HepG2 (cell line): ENCODE results near the gene MIEF1. TPM values are rescaled to one million over a fixed set of nuclear protein-coding genes. Genes with fewer than 3 reads are reported as not detected.

Experiments used
- FIP1L1 ChIP-seq: fragments of 200-400 bp; formaldehyde crosslinking; IDR thresholded peaks from 2 replicates; pipeline ENCODE4 v1.6.1; 2018; ENCODE audit warnings: low read depth, mild to moderate bottlenecking, low read length, moderate library complexity, borderline replicate concordance; ENCODE audit not compliant: insufficient read depth
- HNF4G ChIP-seq, 2 experiments: sonication (generic) in 1 of 2; formaldehyde crosslinking in 1 of 2; IDR thresholded peaks; 2 replicates each; pipeline versions ENCODE4 v1.4.0 to v1.6.1; 2011 to 2020; ENCODE audit warnings: borderline replicate concordance in 2 of 2, low read depth in 2 of 2, mild to moderate bottlenecking in 2 of 2, low read length in 1 of 2, missing genetic modification reagents in 1 of 2, moderate library complexity in 1 of 2
- KDM6A ChIP-seq: IDR thresholded peaks from 2 replicates; pipeline ENCODE4 v1.6.1; 2016; ENCODE audit warnings: low read depth
- MED8 ChIP-seq: sonication (generic); formaldehyde crosslinking; IDR thresholded peaks from 2 replicates; pipeline ENCODE4 v1.8.1; 2023; ENCODE audit warnings: mild to moderate bottlenecking, missing genetic modification reagents; ENCODE audit not compliant: insufficient replicate concordance
- NR3C1 ChIP-seq: sonication (generic); formaldehyde crosslinking; IDR thresholded peaks from 2 replicates; pipeline ENCODE4 v1.4.0; 2020; ENCODE audit warnings: missing genetic modification reagents
- SAFB2 ChIP-seq: sonication (generic); formaldehyde crosslinking; IDR thresholded peaks from 2 replicates; pipeline ENCODE4 v1.5.1; 2020; ENCODE audit warnings: missing genetic modification reagents, low read depth, mild to moderate bottlenecking, borderline replicate concordance
- SKI ChIP-seq: fragments of 450-650 bp; IDR thresholded peaks from one replicate; pipeline ENCODE4 v1.6.1; 2018; ENCODE audit warnings: mild to moderate bottlenecking; ENCODE audit not compliant: partially characterized antibody
- TARDBP ChIP-seq: sonication (generic); formaldehyde crosslinking; IDR thresholded peaks from 2 replicates; pipeline ENCODE4 v1.8.0; 2022; ENCODE audit warnings: mild to moderate bottlenecking, missing genetic modification reagents
- ZNF124 ChIP-seq: sonication (generic); formaldehyde crosslinking; IDR thresholded peaks from 2 replicates; pipeline ENCODE4 v1.4.0; 2020; ENCODE audit warnings: missing genetic modification reagents
- ZNF547 ChIP-seq: sonication (generic); formaldehyde crosslinking; IDR thresholded peaks from 2 replicates; pipeline ENCODE4 v1.5.1; 2020; ENCODE audit warnings: mild to moderate bottlenecking, missing genetic modification reagents
- ZNF616 ChIP-seq: sonication (generic); formaldehyde crosslinking; IDR thresholded peaks from 2 replicates; pipeline ENCODE4 v1.5.0; 2020; ENCODE audit warnings: low read depth, mild to moderate bottlenecking, missing genetic modification reagents
- ZNF737 ChIP-seq: sonication (generic); formaldehyde crosslinking; IDR thresholded peaks from 2 replicates; pipeline ENCODE4 v1.5.0; 2020; ENCODE audit warnings: missing genetic modification reagents, mild to moderate bottlenecking, borderline replicate concordance
- ZNF788 ChIP-seq: sonication (generic); formaldehyde crosslinking; IDR thresholded peaks from 2 replicates; pipeline ENCODE4 v1.5.0; 2020; ENCODE audit warnings: mild to moderate bottlenecking, missing genetic modification reagents, borderline replicate concordance
- polyA plus RNA-seq, 8 experiments: library from polyadenylated mRNA; depleted of rRNA in 3 of 8; stranded (reverse) in 7 of 8; unstranded in 1 of 8; fragments of >200 nt; fragmentation: Illumina TruSeq in 4 of 8; extraction: Trizol in 4 of 8; gene quantifications; 2 replicates each; pipeline versions ENCODE4 v1.2.1 to v1.2.3, GENCODE V29; 2011 to 2016; ENCODE audit warnings: low read depth in 4 of 8, missing spikeins in 1 of 8, mixed read lengths in 1 of 8; ENCODE audit not compliant: insufficient read depth in 1 of 8
- total RNA-seq, 5 experiments: library from RNA; depleted of rRNA; stranded (reverse); fragments of >200 nt; fragmentation: Illumina TruSeq; extraction: Trizol; gene quantifications; 2 replicates each; pipeline ENCODE4 v1.2.3, GENCODE V29; 2016; ENCODE audit warnings: low read depth in 1 of 5
- TF ChIP-seq, protein P1 (sequence below): sonication (generic); formaldehyde crosslinking; conservative IDR thresholded peaks from 2 replicates; pipeline ENCODE4 v1.4.0; 2020; ENCODE audit warnings: missing genetic modification reagents
- TF ChIP-seq, protein P2 (sequence below): IDR thresholded peaks from 2 replicates; pipeline ENCODE4 v1.6.1; 2016; ENCODE audit warnings: low read depth
- TF ChIP-seq, protein P3 (sequence below): sonication (generic); formaldehyde crosslinking; IDR thresholded peaks from 2 replicates; pipeline ENCODE4 v1.4.0; 2020; ENCODE audit warnings: low read depth, missing genetic modification reagents
- TF ChIP-seq, protein P4 (sequence below): sonication (generic); formaldehyde crosslinking; IDR thresholded peaks from 2 replicates; pipeline ENCODE4 v1.4.0; 2020; ENCODE audit warnings: missing genetic modification reagents

MIEF1 gene
- total and polyA plus RNA-seq, 2 of the 13 experiments (the other 11 are each of a cell fraction or from before 2014, with no cell fraction given): 21.7 to 34.8 TPM

DNA sequence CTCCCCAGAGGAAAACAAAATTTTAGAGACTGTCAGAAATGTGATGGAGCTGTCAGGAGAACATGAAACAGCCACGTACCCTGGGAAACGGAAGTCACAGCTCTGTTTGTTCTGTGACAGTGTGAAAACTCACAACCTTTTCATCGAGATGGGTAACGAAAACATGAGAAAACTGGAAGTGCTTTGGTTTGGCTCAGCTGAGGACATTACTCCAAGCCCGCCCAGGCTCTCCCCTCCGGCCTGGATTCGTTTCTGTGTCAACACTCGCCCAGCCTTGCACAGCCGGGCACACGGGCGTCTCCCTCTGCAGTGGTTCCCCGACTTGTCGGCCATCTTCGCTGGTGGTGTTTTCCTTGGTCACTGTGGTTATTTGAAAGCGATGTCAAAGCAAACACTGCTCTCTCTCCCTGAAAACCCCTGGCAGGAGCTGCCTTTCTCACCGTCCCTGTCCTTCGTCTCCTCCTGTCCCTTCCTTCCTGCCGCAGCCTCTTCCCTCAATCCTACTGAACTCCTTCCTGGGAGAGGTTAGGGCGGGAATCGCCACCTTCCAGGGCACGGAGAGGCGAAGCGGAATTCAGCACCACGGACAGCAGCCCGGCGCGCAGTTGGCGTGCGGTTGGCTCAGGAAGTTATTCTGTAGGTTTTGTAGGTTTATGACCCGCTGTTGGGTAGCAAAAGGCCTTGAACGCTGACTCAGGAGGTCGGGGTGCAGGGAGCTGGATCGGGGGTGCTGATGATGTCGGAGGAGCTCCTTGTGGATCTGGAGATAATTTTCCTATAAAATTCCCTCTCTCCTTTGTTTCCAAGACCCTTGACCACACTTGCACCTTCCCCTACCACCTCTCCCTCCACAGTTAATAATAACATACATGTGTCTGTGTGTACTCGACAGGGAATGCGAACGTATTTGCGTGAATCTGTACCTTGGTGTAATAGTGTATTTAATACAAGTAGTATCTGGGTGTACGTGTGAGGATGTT lies 43.6 kb downstream of the MIEF1 start (continued):
- TF ChIP-seq, protein P1, sequence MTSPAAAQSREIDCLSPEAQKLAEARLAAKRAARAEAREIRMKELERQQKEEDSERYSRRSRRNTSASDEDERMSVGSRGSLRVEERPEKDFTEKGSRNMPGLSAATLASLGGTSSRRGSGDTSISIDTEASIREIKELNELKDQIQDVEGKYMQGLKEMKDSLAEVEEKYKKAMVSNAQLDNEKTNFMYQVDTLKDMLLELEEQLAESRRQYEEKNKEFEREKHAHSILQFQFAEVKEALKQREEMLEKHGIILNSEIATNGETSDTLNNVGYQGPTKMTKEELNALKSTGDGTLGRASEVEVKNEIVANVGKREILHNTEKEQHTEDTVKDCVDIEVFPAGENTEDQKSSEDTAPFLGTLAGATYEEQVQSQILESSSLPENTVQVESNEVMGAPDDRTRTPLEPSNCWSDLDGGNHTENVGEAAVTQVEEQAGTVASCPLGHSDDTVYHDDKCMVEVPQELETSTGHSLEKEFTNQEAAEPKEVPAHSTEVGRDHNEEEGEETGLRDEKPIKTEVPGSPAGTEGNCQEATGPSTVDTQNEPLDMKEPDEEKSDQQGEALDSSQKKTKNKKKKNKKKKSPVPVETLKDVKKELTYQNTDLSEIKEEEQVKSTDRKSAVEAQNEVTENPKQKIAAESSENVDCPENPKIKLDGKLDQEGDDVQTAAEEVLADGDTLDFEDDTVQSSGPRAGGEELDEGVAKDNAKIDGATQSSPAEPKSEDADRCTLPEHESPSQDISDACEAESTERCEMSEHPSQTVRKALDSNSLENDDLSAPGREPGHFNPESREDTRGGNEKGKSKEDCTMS (CRISPR knock-in tag): peak; percentile 78; the same call in 1 of the 2 replicates
- peak; percentile 33; the same call in 1 of the 2 replicates for TF ChIP-seq ZNF547 (CRISPR knock-in tag)
- no peak for TF ChIP-seq SKI
- peak; percentile 94; the same call in 1 of the 2 replicates for TF ChIP-seq ZNF124 (CRISPR knock-in tag)
- 0 out of 2 replicates have a peak, but pooled peaks have one; percentile 54 for TF ChIP-seq ZNF737
- TF ChIP-seq ZNF788: peak; percentile 85
- TF ChIP-seq, protein P2, sequence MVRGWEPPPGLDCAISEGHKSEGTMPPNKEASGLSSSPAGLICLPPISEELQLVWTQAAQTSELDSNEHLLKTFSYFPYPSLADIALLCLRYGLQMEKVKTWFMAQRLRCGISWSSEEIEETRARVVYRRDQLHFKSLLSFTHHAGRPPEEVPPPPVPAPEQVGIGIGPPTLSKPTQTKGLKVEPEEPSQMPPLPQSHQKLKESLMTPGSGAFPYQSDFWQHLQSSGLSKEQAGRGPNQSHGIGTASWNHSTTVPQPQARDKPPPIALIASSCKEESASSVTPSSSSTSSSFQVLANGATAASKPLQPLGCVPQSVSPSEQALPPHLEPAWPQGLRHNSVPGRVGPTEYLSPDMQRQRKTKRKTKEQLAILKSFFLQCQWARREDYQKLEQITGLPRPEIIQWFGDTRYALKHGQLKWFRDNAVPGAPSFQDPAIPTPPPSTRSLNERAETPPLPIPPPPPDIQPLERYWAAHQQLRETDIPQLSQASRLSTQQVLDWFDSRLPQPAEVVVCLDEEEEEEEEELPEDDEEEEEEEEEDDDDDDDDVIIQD (CRISPR knock-in tag): peak; percentile 51; the same call in 1 of the 2 replicates
- TF ChIP-seq MED8: no peak
- TF ChIP-seq, protein P3, sequence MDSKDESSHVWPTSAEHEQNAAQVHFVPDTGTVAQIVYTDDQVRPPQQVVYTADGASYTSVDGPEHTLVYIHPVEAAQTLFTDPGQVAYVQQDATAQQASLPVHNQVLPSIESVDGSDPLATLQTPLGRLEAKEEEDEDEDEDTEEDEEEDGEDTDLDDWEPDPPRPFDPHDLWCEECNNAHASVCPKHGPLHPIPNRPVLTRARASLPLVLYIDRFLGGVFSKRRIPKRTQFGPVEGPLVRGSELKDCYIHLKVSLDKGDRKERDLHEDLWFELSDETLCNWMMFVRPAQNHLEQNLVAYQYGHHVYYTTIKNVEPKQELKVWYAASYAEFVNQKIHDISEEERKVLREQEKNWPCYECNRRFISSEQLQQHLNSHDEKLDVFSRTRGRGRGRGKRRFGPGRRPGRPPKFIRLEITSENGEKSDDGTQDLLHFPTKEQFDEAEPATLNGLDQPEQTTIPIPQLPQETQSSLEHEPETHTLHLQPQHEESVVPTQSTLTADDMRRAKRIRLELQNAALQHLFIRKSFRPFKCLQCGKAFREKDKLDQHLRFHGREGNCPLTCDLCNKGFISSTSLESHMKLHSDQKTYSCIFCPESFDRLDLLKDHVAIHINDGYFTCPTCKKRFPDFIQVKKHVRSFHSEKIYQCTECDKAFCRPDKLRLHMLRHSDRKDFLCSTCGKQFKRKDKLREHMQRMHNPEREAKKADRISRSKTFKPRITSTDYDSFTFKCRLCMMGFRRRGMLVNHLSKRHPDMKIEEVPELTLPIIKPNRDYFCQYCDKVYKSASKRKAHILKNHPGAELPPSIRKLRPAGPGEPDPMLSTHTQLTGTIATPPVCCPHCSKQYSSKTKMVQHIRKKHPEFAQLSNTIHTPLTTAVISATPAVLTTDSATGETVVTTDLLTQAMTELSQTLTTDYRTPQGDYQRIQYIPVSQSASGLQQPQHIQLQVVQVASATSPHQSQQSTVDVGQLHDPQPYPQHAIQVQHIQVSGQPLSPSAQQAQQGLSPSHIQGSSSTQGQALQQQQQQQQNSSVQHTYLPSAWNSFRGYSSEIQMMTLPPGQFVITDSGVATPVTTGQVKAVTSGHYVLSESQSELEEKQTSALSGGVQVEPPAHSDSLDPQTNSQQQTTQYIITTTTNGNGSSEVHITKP (CRISPR knock-in tag): peak; percentile 72; the same call in 1 of the 2 replicates
- no peak for TF ChIP-seq HNF4G (IDR thresholded peaks at IDR 0.05; ENCODE audit: borderline replicate concordance, low read depth, low read length)
- no peak for TF ChIP-seq HNF4G (CRISPR knock-in tag; IDR thresholded peaks at IDR 0.05; ENCODE audit: borderline replicate concordance, low read depth)
- TF ChIP-seq, protein P4, sequence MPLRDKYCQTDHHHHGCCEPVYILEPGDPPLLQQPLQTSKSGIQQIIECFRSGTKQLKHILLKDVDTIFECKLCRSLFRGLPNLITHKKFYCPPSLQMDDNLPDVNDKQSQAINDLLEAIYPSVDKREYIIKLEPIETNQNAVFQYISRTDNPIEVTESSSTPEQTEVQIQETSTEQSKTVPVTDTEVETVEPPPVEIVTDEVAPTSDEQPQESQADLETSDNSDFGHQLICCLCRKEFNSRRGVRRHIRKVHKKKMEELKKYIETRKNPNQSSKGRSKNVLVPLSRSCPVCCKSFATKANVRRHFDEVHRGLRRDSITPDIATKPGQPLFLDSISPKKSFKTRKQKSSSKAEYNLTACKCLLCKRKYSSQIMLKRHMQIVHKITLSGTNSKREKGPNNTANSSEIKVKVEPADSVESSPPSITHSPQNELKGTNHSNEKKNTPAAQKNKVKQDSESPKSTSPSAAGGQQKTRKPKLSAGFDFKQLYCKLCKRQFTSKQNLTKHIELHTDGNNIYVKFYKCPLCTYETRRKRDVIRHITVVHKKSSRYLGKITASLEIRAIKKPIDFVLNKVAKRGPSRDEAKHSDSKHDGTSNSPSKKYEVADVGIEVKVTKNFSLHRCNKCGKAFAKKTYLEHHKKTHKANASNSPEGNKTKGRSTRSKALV: peak; percentile 82
- TF ChIP-seq ZNF616: no peak
- no peak for TF ChIP-seq NR3C1 (CRISPR knock-in tag)
- no peak for TF ChIP-seq SAFB2 (CRISPR knock-in tag)
- no peak for TF ChIP-seq FIP1L1
- no peak for TF ChIP-seq KDM6A (CRISPR knock-in tag)
- TF ChIP-seq TARDBP (CRISPR knock-in tag): no peak; the same call in 1 of the 2 replicates
